Kidney (tissue), 14 donors: ENCODE data around the gene NID1. TPM values are rescaled to one million over a fixed set of nuclear protein-coding genes. Genes with fewer than 3 reads are reported as not detected.

ENCODE experiments used
- DNase-seq, 5 donors: peaks; one replicate each; pipeline ENCODE4 v3.0.0-alpha.2; 2013 to 2020
- FAIRE-seq: peaks from 2 replicates; lab custom pipeline; 2012; peaks lifted over from hg19 to GRCh38; lab: Jason Lieb, UNC
- H3K27ac ChIP-seq, 2 donors: one replicate each; pipeline ENCODE4 v1.7.0; 2013; ENCODE audit warnings: low read depth in 2 of 2, low read length in 2 of 2, inconsistent platforms in 1 of 2
- H3K27me3 ChIP-seq: one replicate; pipeline ENCODE4 v1.7.1; 2013; ENCODE audit warnings: low read length, inconsistent platforms; ENCODE audit not compliant: control insufficient read depth, insufficient read depth
- H3K36me3 ChIP-seq, 3 donors: one replicate each; pipeline versions ENCODE4 v1.7.0 to v1.7.1; 2013; ENCODE audit warnings: low read length in 3 of 3, control low read depth in 1 of 3, inconsistent platforms in 1 of 3; ENCODE audit not compliant: insufficient read depth in 3 of 3, control insufficient read depth in 2 of 3
- H3K4me1 ChIP-seq, 3 donors: one replicate each; pipeline versions ENCODE4 v1.7.0 to v1.7.1; 2013; ENCODE audit warnings: low read length in 3 of 3, inconsistent platforms in 1 of 3, low read depth in 1 of 3; ENCODE audit not compliant: control insufficient read depth in 2 of 3, insufficient read depth in 2 of 3
- H3K4me3 ChIP-seq, 3 donors: one replicate each; pipeline versions ENCODE4 v1.7.0 to v1.8.1; 2013; ENCODE audit warnings: low read length in 3 of 3, control low read depth in 1 of 3, inconsistent platforms in 1 of 3
- H3K9ac ChIP-seq, 3 donors: one replicate each; pipeline versions ENCODE4 v1.7.0 to v1.7.1; 2013; ENCODE audit warnings: low read length in 3 of 3, control low read depth in 1 of 3, inconsistent platforms in 1 of 3
- H3K9me3 ChIP-seq, 3 donors: one replicate each; pipeline versions ENCODE4 v1.7.0 to v1.7.1; 2013; ENCODE audit warnings: low read length in 3 of 3, control low read depth in 1 of 3, inconsistent platforms in 1 of 3; ENCODE audit not compliant: control insufficient read depth in 2 of 3, insufficient read depth in 1 of 3
- CTCF ChIP-seq: IDR thresholded peaks from 3 replicates; pipeline ENCODE4 v1.5.1; 2012; ENCODE audit warnings: mild to moderate bottlenecking, moderate library complexity, borderline replicate concordance; ENCODE audit not compliant: insufficient read depth; ENCODE audit errors: extremely low read depth
- intact Hi-C: fragments of 100-400 bp; cut with DNase I; formaldehyde crosslinking; loops from one replicate; pipeline ENCODE4 v1.11.1; 2022
- polyA plus RNA-seq: library from polyadenylated mRNA; stranded (reverse); fragments of 350-450 nt; fragmentation: Illumina TruSeq; extraction: RNeasy Lipid Tissue Mini Kit (QIAGEN cat#74804); gene quantifications from one replicate; pipeline ENCODE4 v1.2.3, GENCODE V29; 2014; ENCODE audit warnings: low read depth, low replicate concordance; ENCODE audit not compliant: insufficient read depth
- total RNA-seq: library from RNA; stranded (reverse); fragmentation: NEBNext Ultra II Directional; extraction: Animal tissue kit (Norgen Biotek cat#: 25700); gene quantifications from one replicate; pipeline ENCODE4 v1.2.1, GENCODE V29; 2021
- donor health status: control.
- donor health status: control.
- donor health status: control.
- donor health status: control.
- donor health status: control.
- donor health status: DM: yes; HTN: yes; CAD: no.
- donor health status: Normal renal cell carcinoma (clear cell type).

NID1 gene
- total and polyA plus RNA-seq, 2 donors from 2014 or later = 7.4 to 70.1 TPM

DNA sequence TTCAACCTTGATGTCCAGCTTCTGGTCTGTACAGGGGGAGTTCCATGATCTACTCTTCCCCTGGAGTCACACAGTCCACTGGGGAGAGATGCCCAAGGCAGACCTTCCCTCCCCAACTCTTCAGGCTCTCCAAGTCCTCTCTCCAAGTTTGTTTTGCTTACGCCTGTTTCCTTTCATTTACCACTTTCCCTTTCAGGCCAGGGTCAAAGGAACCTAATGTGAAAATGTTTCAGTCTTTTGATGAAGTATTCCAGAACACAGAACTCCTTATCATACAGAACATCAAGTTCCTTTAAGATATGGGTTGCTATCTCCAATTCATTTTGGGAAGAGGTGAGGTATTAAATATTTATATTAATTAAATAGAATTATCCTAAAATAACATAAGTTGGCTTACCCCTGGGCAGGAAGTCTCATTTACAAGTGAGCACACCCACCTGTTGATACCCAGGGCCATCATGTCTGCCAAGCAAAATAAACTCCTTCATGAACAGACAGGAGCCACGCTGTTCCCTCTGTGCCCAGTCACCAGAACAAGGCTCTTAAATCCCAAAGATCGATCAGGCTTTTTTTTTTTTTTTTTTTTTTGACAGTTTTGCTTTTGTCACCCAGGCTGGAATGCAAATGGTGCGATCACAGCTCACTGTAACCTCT, 116.0 kb downstream of the NID1 start:
- Histone ChIP-seq H3K9me3 (no peaks in the 10 kb centered on the region), H3K27me3 (no peaks in the 10 kb centered on the region), H3K9ac (no peak overlapping the region), H3K4me1 (no peaks in the 10 kb centered on the region), H3K36me3 (no peaks in the 10 kb centered on the region), H3K27ac (no peak overlapping the region), H3K4me3 (no peak overlapping the region)
- FAIRE-seq (no peak), DNase-seq (no peak)
- TF ChIP-seq CTCF = no peak
- intact Hi-C loops = no loop called here

DNA sequence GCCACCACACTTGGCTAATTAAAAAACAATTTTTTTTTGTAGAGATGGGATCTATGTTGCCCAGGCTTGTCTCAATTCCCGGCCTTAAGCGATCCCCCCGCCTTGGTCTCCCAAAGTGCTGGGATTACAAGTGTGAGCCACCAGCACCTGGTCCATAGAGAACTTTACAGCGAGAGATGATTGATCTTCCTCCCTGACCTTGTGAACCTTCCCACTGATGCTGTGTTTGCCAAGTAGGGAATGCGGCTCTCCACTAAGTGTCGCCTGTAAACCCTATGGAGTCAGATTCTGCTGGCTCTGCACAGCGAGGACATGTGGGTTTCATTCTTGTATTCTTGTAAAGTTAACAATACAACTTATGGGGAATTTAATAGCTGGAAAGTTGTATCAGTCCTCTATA, 116.9 kb downstream of the NID1 start:
- H3K27ac ChIP-seq = no peak overlapping the region
- FAIRE-seq = no peak

DNA sequence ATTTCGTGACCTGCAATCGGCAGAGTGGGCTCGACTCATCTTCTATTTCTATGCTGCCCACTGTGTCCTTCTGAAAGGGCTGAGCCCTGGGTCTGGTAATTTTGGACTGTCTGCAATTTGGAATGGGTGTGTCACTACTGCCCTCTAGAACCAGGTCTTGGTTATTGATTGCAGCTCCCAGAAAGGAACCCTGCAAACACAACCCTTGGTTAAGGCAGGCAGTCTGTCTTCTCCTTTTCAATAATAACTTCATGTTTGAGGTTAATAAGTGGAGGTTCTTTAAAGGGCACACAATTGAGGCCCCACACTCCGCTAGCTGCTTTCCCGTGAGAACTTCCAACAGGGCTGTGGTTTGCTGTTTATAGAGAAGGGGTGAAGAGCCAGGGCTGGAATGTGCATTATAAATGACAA, 118.3 kb downstream of the NID1 start:
- H3K27me3 ChIP-seq = no peaks in the 10 kb centered on the region
- intact Hi-C loops = no loop called here
- no peaks in the 10 kb centered on the region for H3K4me1 ChIP-seq
- no peak for TF ChIP-seq CTCF
- H3K9me3 ChIP-seq = no peaks in the 10 kb centered on the region
- FAIRE-seq (no peak), DNase-seq (no peak)
- H3K27ac ChIP-seq = no peak overlapping the region
- no peak overlapping the region for H3K9ac ChIP-seq
- H3K4me3 ChIP-seq = no peak overlapping the region
- H3K36me3 ChIP-seq = no peaks in the 10 kb centered on the region

More for the DNA sequence above, 116.9 kb downstream of the NID1 start:
- H3K9me3 ChIP-seq = no peaks in the 10 kb centered on the region
- no peak overlapping the region for H3K4me3 ChIP-seq
- no peak overlapping the region for H3K9ac ChIP-seq
- intact Hi-C loops = no loop called here
- DNase-seq = no peak
- H3K27me3 ChIP-seq = no peaks in the 10 kb centered on the region
- no peaks in the 10 kb centered on the region for H3K36me3 ChIP-seq
- no peaks in the 10 kb centered on the region for H3K4me1 ChIP-seq
- no peak for TF ChIP-seq CTCF
